ENCODE results near the gene CELF2. TPM values are rescaled to one million over a fixed set of nuclear protein-coding genes. Genes with fewer than 3 reads are reported as not detected.
"Not testable (repeated sequence)": the region's sequence is repeated elsewhere in the genome, so short reads cannot be mapped to it uniquely, and the experiment has no call there.

CELF2 gene
- total RNA-seq, 1 donor from 2014 or later, result 94.9 TPM

DNA sequence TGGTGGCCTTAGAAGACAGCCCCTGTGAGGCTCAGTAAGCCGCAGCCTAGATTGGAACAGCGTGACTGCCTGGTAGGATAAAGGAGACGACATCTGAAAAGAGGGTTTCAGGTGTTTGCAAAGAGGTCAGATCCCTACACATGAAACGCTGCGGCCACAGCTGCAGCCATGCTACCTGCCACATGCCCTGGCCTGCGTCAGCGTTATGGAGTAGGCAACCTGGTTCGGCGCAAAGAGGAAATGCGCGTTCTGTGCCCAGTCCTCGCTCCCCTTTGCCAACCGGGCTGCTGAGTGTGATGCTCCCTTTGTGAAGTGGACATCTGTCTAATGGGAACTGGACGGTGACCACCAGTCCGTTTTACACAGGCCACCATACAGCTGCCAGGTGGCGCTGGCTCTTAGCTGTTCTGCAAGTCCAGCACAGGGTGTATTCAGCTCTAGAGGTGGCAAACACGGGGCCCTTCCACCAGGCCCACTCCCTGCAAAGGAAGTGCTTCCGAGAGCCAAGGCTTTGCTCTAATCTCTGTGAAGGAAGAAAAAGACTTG, 160.3 kb downstream of the CELF2 start:
- ATAC-seq (no peak), DNase-seq (ENCODE audit: low spot score) (no peak)
- intact Hi-C loops (cut with DNase I), result no loop called here

DNA sequence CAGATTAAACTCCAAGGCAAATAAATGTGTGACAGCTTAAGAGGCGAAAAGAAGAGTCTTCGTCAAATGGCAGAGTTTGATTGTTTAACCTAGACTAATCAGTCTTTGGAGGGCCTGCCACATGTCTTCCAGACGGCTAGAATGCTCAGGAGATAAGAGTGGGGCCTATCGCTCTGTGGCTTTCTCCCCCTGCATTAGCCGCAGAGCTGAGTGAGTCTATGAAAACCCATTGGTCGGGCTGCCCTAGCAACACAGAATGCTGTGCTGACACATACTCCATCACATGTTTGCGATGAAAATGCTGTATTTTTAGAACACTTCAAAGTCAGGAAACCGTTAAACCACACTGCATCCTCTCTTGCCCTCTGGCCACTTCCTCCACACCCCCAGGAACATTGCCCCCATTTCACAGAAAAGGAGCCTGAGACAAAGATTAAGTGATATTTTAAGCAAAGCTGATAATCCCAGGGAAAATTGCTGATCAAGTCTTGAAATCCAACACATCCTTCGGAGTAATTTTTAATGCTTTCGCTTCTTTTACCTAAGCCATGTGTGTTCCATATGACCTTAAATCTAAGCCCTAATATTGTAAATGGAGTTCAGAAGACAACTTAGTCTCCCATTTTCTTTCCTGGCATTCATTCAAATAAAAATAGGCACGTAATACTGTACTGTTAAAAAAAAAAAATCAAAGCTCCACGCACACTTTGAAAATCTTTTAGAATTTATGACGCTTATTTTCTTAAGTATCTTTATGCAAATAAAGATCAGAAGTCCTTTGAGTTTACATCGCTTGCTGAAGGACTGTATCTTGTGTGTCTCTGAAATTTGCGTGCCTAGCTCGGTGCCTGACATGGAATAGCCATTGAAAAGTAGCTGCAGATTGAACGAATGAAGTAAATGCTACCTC, 161.2 kb downstream of the CELF2 start:
- peak; percentile 61 for ATAC-seq
- intact Hi-C loops (cut with DNase I), result no loop called here
- DNase-seq (ENCODE audit: low spot score), result no peak

- ATAC-seq (no peak), DNase-seq (ENCODE audit: low spot score) (no peak)
- intact Hi-C loops (cut with DNase I), result no loop called here
Measured at GRCh38 chr10:11179516-11180105, 161.9 kb downstream of the CELF2 start.

GRCh38 chr10:11180228-11180627, 162.6 kb downstream of the CELF2 start:
- DNase-seq (ENCODE audit: low spot score) (no peak), ATAC-seq (peak; percentile 7)
- intact Hi-C loops (cut with DNase I), result no loop called here

DNA sequence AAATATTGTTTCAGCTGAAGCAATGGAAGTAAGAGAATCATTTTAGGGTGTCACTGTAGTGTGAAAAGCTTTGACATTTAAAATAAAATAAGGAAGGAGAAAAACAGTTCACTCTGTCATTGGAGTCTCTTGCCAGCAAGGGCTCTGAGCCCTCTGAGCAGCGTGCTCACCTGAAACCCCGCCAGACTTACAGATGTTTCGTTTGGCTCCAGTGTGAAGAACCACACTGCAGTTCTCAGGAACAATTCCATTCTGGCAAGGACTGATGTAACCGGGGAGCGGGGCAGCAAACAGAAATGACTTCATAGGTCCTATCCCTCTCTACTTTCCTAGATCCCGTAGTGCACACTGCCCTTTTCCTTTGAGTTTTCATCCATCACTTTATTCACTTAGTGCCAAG, 164.3 kb downstream of the CELF2 start:
- ATAC-seq (peak; percentile 81), DNase-seq (ENCODE audit: low spot score) (no peak)
- intact Hi-C loops (cut with DNase I), result no loop called here

GRCh38 chr10:11183015-11183414, 165.3 kb downstream of the CELF2 start:
- DNase-seq (ENCODE audit: low spot score) (no peak), ATAC-seq (no peak)

DNA sequence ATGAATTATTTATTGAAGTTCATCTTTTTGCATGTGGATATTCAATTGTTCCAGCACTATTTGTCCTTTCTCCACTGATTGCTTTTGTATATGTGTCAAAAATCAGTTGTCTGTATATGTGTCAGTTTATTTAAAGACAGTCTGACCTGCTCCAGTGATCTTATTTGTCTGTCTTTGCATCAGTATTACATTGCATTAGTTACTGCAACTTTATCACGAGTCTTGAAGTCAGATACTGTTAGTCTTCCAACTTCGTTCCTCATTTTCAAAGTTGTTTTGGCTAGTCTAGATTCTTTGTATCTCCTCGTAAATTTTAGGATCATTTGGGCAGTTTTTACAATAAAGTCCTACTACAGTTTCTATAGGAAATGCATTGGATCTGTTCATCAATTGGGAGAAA, 166.4 kb downstream of the CELF2 start:
- no peak for DNase-seq (ENCODE audit: low spot score)
- ATAC-seq, result no peak
- intact Hi-C loops (cut with DNase I), result no loop called here

More at GRCh38 chr10:11183015-11183414, 165.3 kb downstream of the CELF2 start:
- intact Hi-C loops (cut with DNase I), result no loop called here

GRCh38 chr10:11185128-11185665, 167.5 kb downstream of the CELF2 start:
- intact Hi-C loops (cut with DNase I); DNase-seq (ENCODE audit: low spot score); ATAC-seq: not testable (repeated sequence)

DNA sequence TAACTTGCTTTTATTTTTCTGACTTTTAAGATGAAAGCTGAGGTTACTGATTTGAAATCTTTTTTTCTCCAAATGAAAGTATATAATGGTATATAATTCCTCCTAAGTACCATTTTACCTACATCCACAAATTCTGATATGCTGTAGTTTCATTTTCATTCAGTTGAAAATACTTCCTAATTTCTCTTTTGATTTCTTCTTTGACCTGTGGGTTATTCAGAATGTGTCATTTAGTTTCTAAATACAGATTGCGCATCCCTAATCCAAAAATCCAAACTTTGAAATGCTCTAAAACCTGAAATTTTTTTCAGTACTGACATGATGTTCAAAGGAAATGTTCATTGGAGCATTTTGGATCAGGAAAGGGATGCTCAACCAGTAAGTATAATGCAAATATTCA, 168.7 kb downstream of the CELF2 start:
- intact Hi-C loops (cut with DNase I), result no loop called here
- ATAC-seq (no peak), DNase-seq (ENCODE audit: low spot score) (no peak)

- DNase-seq (ENCODE audit: low spot score) (no peak), ATAC-seq (no peak)
- intact Hi-C loops (cut with DNase I), result no loop called here
Measured at GRCh38 chr10:11189582-11190376, 172.1 kb downstream of the CELF2 start.

DNA sequence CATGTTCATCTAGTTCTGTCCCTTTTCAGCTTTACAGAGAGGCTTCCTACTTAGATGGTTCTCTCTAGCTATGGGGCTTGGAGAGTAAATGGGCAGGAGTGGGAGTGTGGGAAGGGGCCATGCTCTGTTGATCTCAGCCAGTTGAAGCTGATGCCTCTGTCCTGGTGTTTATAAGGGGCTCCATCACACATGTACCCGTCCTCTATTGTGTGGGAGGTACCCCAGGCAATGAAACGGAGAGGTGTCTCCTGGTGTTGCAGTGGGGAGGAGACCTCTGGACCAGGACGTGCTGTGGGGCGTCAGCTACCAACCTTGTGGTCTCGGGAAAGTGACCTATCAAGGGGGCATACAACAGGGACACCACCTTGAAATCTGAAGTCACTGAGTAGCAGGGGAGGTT, 173.5 kb downstream of the CELF2 start:
- no peak for DNase-seq (ENCODE audit: low spot score)
- intact Hi-C loops (cut with DNase I), result no loop called here
- no peak for ATAC-seq

DNA sequence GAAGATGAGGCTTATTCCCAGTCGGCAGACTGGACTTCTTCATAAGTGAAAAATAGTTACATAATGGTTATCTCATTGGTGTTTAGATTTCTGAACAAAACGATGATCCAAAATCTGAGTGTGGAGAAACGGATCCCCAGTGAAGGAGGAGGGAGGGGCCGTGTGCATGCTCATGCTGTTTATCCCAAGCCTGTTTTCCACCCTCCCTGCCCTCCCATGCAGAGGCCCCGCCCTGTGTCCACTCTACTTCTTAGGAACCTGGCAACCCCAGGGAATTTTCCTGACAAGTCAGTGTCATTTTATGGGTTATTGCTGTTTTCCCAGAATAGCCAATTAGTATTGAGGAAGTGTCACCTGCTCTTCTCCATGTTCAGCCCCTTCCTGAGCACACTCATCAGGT, 174.0 kb downstream of the CELF2 start:
- ATAC-seq, result peak; percentile 34
- intact Hi-C loops (cut with DNase I), result no loop called here

DNA sequence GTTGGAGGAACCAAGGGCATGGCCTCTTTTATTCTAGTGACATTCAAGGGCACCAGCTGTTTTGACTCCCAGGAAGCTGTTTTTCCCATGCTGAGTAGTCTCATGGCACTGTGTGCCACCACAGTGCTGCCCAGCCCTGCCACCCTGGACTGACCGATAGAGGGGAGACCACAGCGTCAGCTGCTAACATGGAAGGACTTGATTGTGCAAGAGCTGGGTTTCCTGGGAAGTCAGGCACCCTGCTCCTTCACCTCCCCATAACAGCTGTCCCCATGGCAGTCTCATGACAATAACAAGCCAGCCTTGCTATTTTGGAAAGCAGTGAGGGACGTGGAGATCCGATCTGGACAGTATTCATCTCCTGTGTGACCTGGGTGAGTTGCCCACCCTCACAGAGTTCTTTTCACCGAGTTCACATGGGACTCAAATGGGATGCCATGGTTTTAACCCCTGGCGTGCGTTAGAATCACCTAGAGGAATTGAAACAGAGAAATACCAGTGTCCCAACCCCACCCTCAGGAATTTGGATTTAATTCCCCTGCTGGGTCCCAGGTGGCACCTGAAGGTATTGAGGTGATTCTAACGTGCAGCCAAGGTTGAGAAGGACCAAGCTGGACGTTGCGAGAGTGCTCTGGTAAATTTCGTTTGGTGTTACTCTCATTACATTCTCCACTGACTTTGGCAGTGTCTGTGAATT, 174.8 kb downstream of the CELF2 start:
- intact Hi-C loops (cut with DNase I), result no loop called here
- ATAC-seq (peak; percentile 80), DNase-seq (ENCODE audit: low spot score) (no peak)

More for the DNA sequence above, 174.0 kb downstream of the CELF2 start:
- DNase-seq (ENCODE audit: low spot score), result no peak

DNA sequence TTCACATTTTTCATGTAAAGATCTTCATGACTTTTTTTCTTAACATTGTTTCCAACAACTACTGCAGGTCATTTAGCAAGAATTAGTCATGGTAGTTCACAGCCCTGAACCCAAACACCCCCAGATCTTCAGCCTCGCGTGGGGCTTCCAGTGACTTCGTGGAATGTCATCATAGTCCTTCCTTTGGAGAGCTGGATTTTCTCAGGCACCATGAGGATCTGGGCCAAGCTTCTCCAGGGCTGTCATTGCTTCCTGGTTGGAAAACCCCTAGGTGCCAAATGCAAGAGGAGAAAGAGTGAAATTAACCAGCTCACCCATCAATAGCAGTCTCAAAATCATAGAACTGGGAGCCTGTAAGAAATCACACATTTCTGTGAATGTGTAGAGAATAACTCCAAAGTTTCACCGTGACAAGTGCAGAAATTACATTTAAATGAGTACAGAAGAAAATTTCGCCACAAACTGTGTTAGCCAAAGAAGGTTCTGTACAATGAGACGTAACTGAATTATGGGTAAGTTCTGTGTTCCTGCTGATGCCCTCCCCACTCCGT, 175.4 kb downstream of the CELF2 start:
- no peak for DNase-seq (ENCODE audit: low spot score)
- no peak for ATAC-seq
- intact Hi-C loops (cut with DNase I), result no loop called here

GRCh38 chr10:11194859-11195586, 177.4 kb downstream of the CELF2 start:
- no peak for ATAC-seq
- DNase-seq (ENCODE audit: low spot score), result no peak
- intact Hi-C loops (cut with DNase I), result no loop called here

GRCh38 chr10:11195623-11196022, 178.0 kb downstream of the CELF2 start:
- intact Hi-C loops (cut with DNase I), result no loop called here
- DNase-seq (ENCODE audit: low spot score) (no peak), ATAC-seq (no peak)

DNA sequence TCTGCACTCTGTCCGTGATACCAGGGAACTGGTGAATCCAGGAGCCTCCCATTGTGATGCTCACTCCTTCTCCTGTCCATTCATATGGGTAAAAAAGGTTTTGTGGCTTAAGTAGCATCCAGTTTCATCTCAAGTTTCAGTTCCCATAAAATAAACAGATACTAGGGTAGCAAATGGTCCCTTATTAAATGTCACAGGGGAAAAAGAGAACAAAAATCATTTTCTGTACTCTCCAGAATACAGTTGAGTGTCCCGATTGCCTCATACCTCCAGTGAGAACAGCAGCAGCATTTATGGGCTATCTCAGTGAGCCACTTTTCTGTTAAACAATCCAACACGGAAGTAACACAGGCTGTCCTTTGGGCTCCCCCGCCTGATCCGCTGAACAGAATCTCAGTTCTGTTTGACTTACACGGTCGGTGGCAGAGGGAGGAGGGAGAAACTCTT, 179.6 kb downstream of the CELF2 start:
- peak; percentile 68 for DNase-seq (ENCODE audit: low spot score)
- ATAC-seq, result peak; percentile 95
- intact Hi-C loops (cut with DNase I), result no loop called here

DNA sequence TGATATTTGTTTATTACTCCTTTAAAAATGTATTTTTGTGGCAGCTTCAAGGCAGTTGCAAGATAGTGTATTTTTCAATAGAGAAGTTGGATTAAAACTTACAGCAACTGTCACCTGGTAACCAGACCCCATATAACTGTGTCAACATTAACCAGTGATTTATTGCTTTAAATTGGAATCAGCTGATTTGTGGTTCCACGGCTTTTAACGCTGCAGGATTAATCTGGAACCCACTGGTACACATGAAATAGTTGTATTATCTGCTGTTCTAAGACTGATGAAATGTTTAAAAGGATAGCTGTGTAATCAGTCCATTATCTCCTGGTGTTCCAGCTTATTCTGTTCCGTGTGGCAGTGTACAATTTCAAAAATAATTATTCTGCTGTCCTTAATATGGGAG, 180.2 kb downstream of the CELF2 start:
- DNase-seq (ENCODE audit: low spot score) (no peak), ATAC-seq (no peak)
- intact Hi-C loops (cut with DNase I), result no loop called here

Data from sciatic nerve (tissue), 2 donors.